NB4 (cell line): ENCODE data around the gene NFE2L2.
"Not testable (repeated sequence)": the region's sequence is repeated elsewhere in the genome, so short reads cannot be mapped to it uniquely, and the experiment has no call there.

Source experiments
- DNase-seq: peaks from one replicate; pipeline ENCODE4 v3.0.0; 2010; ENCODE audit warnings: low read depth
- H3K4me3 ChIP-seq: one replicate; pipeline ENCODE4 v1.5.1; 2011; ENCODE audit warnings: mild to moderate bottlenecking, low read depth, low read length, moderate library complexity
- MAX ChIP-seq: IDR thresholded peaks from 2 replicates; pipeline ENCODE4 v1.6.1; 2011; ENCODE audit warnings: low read depth, low read length
- MYC ChIP-seq: IDR thresholded peaks from 2 replicates; pipeline ENCODE4 v1.6.1; 2011; ENCODE audit warnings: low read depth, low read length
- POLR2A ChIP-seq: IDR thresholded peaks from 2 replicates; pipeline ENCODE4 v1.6.1; 2011; ENCODE audit warnings: mild to moderate bottlenecking; ENCODE audit not compliant: insufficient read length; ENCODE audit errors: extremely low read depth
- TF ChIP-seq, protein P1 (sequence below): IDR thresholded peaks from one replicate; pipeline ENCODE4 v1.5.1; 2012; ENCODE audit warnings: low read depth, low read length

Gene NFE2L2

GRCh38 chr2:177211576-177212105 is 52.9 kb downstream of the NFE2L2 start:
- H3K4me3 ChIP-seq, result peak overlapping the region; percentile 87
- DNase-seq, result peak; percentile 26

GRCh38 chr2:177211169-177211568 is 53.4 kb downstream of the NFE2L2 start:
- peak; percentile 26 for DNase-seq
- peak overlapping the region; percentile 87 for H3K4me3 ChIP-seq
- TF ChIP-seq MAX, result no peak
- TF ChIP-seq, protein P1, sequence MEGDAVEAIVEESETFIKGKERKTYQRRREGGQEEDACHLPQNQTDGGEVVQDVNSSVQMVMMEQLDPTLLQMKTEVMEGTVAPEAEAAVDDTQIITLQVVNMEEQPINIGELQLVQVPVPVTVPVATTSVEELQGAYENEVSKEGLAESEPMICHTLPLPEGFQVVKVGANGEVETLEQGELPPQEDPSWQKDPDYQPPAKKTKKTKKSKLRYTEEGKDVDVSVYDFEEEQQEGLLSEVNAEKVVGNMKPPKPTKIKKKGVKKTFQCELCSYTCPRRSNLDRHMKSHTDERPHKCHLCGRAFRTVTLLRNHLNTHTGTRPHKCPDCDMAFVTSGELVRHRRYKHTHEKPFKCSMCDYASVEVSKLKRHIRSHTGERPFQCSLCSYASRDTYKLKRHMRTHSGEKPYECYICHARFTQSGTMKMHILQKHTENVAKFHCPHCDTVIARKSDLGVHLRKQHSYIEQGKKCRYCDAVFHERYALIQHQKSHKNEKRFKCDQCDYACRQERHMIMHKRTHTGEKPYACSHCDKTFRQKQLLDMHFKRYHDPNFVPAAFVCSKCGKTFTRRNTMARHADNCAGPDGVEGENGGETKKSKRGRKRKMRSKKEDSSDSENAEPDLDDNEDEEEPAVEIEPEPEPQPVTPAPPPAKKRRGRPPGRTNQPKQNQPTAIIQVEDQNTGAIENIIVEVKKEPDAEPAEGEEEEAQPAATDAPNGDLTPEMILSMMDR, result no peak
- no peak for TF ChIP-seq MYC
- TF ChIP-seq POLR2A, result no peak

More at GRCh38 chr2:177211576-177212105, 52.9 kb downstream of the NFE2L2 start:
- no peak for TF ChIP-seq MAX
- TF ChIP-seq POLR2A, result no peak
- TF ChIP-seq, protein P1, result no peak
- no peak for TF ChIP-seq MYC

- TF ChIP-seq, protein P1, result no peak
- TF ChIP-seq MYC (no peak), MAX (no peak), POLR2A (no peak)
- no peak overlapping the region for H3K4me3 ChIP-seq
- DNase-seq, result no peak
Observed at GRCh38 chr2:177207101-177207500, 57.4 kb downstream of the NFE2L2 start.

DNA sequence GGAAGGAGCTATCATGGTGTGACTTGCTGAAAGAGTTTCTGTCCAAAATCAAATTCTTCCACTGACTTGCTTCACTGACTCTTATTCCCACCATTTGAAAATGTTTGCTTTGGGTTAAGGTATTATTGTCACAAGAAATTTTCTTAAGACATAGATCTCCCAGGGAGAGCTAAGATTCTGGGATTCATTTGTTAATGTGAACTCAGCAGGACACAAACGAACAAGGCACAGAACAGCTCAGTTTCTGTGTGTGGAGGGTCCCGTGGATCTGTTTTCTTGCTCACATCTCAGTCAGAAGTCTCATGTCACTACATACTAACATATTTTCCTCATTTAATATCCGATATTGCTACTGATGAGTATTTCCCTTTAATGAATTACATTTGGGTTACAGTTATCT is 60.1 kb downstream of the NFE2L2 start:
- TF ChIP-seq, protein P1, result no peak
- no peak for TF ChIP-seq MAX
- no peak for TF ChIP-seq POLR2A
- TF ChIP-seq MYC, result no peak
- no peak overlapping the region for H3K4me3 ChIP-seq
- no peak for DNase-seq

- no peak overlapping the region for H3K4me3 ChIP-seq
- TF ChIP-seq POLR2A (no peak), MYC (no peak), MAX (no peak)
- TF ChIP-seq, protein P1, result no peak
- DNase-seq, result no peak
Observed at GRCh38 chr2:177201919-177202346, 62.6 kb downstream of the NFE2L2 start.

- H3K4me3 ChIP-seq, result not testable (repeated sequence)
Observed at GRCh38 chr2:177200419-177200818, 64.1 kb downstream of the NFE2L2 start.

More at GRCh38 chr2:177200419-177200818, 64.1 kb downstream of the NFE2L2 start:
- not testable (repeated sequence) for DNase-seq
